OCI-M2 (cell line): Measurements from ENCODE around the gene MRTFA.
"Not testable (repeated sequence)": the region's sequence is repeated elsewhere in the genome, so short reads cannot be mapped to it uniquely, and the experiment has no call there.

Experiments
- DNase-seq: peaks from one replicate; lab custom pipeline; 2025; ENCODE audit not compliant: unreplicated experiment; lab: John Stamatoyannopoulos, UW

MRTFA gene

GRCh38 chr22:40628354-40629042, 8.0 kb downstream of the MRTFA start:
- no peak for DNase-seq

- DNase-seq: no peak
These were observed 8.9 kb downstream of the MRTFA start for GRCh38 chr22:40627612-40628011.

- no peak for DNase-seq
These were observed 9.7 kb downstream of the MRTFA start for GRCh38 chr22:40626851-40627250.

GRCh38 chr22:40625794-40626193, 10.7 kb downstream of the MRTFA start:
- DNase-seq: not testable (repeated sequence)

- not testable (repeated sequence) for DNase-seq
These were observed 11.2 kb downstream of the MRTFA start for GRCh38 chr22:40625281-40625680.

- no peak for DNase-seq
These were observed 11.7 kb downstream of the MRTFA start for GRCh38 chr22:40624770-40625169.

- DNase-seq: no peak
These were observed 15.0 kb downstream of the MRTFA start for GRCh38 chr22:40621309-40622151.

- DNase-seq: no peak
These were observed 16.0 kb downstream of the MRTFA start for GRCh38 chr22:40620464-40621046.

GRCh38 chr22:40618400-40618799, 18.1 kb downstream of the MRTFA start:
- DNase-seq: no peak

- no peak for DNase-seq
These were observed 19.9 kb downstream of the MRTFA start for GRCh38 chr22:40616578-40616977.

GRCh38 chr22:40613067-40613466, 23.5 kb downstream of the MRTFA start:
- no peak for DNase-seq

- no peak for DNase-seq
These were observed 24.2 kb downstream of the MRTFA start for GRCh38 chr22:40612291-40612751.

- DNase-seq: no peak
These were observed 24.9 kb downstream of the MRTFA start for GRCh38 chr22:40611606-40612005.

- no peak for DNase-seq
These were observed 26.1 kb downstream of the MRTFA start for GRCh38 chr22:40610329-40610850.

- no peak for DNase-seq
These were observed 27.3 kb downstream of the MRTFA start for GRCh38 chr22:40609216-40609615.

- DNase-seq: no peak
These were observed 29.0 kb downstream of the MRTFA start for GRCh38 chr22:40607506-40607905.

- no peak for DNase-seq
These were observed 30.2 kb downstream of the MRTFA start for GRCh38 chr22:40606306-40606705.

- DNase-seq: no peak
These were observed 30.8 kb downstream of the MRTFA start for GRCh38 chr22:40605761-40606160.

GRCh38 chr22:40603088-40603605, 33.4 kb downstream of the MRTFA start:
- DNase-seq: no peak

GRCh38 chr22:40602231-40602630, 34.3 kb downstream of the MRTFA start:
- no peak for DNase-seq

GRCh38 chr22:40599731-40600130, 36.8 kb downstream of the MRTFA start:
- DNase-seq: no peak
